Transverse colon (tissue), 4 donors: ENCODE data around the gene MEGF11.

ENCODE experiments used
- CTCF ChIP-seq, 5 experiments: fragments of 200-600 bp in 3 of 5; fragments of 450-650 bp in 2 of 5; sonication (generic) in 3 of 5; IDR thresholded peaks; 1 replicate in 2 of 5; 2 replicates in 3 of 5; pipeline ENCODE4 v1.5.1; 2016 to 2017; ENCODE audit warnings: antibody characterized with exemption in 5 of 5, inconsistent platforms in 3 of 5, mild to moderate bottlenecking in 2 of 5, moderate library complexity in 1 of 5
- EP300 ChIP-seq: sonication (generic); formaldehyde crosslinking; IDR thresholded peaks from one replicate; pipeline ENCODE4 v1.6.1; 2017; ENCODE audit warnings: antibody characterized with exemption, low read depth
- POLR2A ChIP-seq: fragments of 450-650 bp; IDR thresholded peaks from one replicate; pipeline ENCODE4 v1.6.1; 2016; ENCODE audit warnings: antibody characterized with exemption, mild to moderate bottlenecking, moderate library complexity
- POLR2AphosphoS5 ChIP-seq, 3 donors: sonication (generic); formaldehyde crosslinking; IDR thresholded peaks; one replicate each; pipeline ENCODE4 v1.6.1; 2016; ENCODE audit warnings: antibody characterized with exemption in 3 of 3

- TF ChIP-seq CTCF (IDR thresholded peaks at IDR 0.05) (no peak), EP300 (no peak), POLR2A (no peak), POLR2AphosphoS5 (IDR thresholded peaks at IDR 0.05) (no peak)
Measured at GRCh38 chr15:65917407-65917756, 336.2 kb downstream of the MEGF11 start.
